B cell (primary cell): ENCODE data around the gene COL4A1.

ENCODE experiments used
- EZH2 ChIP-seq: IDR thresholded peaks from 2 replicates; pipeline ENCODE4 v1.6.1; 2012; ENCODE audit warnings: borderline replicate concordance, low read depth, mild to moderate bottlenecking, moderate library complexity, low read length; ENCODE audit not compliant: insufficient read depth, poor library complexity, severe bottlenecking
- TF ChIP-seq, protein P1 (sequence below): fragments of 200-600 bp; IDR thresholded peaks from one replicate; pipeline ENCODE4 v1.8.0; 2022; ENCODE audit warnings: antibody characterized with exemption, mild to moderate bottlenecking

DNA sequence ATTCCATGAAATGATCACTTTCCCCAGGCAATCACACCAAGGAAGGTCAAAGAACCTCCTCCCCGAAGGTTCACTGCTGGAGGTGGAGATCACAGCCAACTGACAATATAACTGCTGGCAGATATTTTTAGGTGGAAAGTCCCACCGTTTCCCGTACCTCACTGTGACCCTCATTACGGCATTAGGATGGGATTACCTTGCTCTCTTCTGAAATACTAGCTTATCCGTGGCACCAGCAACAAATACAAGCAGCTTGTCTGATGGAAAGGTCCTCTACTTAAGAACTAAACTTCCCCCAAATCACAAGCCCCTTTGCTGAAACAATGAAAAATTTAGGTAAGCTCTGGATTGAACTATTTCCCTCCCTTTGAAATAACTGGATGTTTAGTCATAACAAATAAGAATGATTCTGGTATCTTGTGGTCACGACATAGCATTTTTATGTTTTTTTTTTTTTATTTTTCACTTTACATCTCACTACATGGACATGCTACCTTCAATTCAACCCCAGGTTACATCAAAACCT is 178.9 kb downstream of the COL4A1 start:
- TF ChIP-seq, protein P1, sequence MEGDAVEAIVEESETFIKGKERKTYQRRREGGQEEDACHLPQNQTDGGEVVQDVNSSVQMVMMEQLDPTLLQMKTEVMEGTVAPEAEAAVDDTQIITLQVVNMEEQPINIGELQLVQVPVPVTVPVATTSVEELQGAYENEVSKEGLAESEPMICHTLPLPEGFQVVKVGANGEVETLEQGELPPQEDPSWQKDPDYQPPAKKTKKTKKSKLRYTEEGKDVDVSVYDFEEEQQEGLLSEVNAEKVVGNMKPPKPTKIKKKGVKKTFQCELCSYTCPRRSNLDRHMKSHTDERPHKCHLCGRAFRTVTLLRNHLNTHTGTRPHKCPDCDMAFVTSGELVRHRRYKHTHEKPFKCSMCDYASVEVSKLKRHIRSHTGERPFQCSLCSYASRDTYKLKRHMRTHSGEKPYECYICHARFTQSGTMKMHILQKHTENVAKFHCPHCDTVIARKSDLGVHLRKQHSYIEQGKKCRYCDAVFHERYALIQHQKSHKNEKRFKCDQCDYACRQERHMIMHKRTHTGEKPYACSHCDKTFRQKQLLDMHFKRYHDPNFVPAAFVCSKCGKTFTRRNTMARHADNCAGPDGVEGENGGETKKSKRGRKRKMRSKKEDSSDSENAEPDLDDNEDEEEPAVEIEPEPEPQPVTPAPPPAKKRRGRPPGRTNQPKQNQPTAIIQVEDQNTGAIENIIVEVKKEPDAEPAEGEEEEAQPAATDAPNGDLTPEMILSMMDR, result no peak
- no peak for TF ChIP-seq EZH2
